Trophoblast cell (in vitro differentiated cells and primary cell): Measurements from ENCODE around the gene DEK.
A peak's percentile ranks its signal among the peaks of the same experiment; 100 is the strongest.

ENCODE experiments used
- DNase-seq, 2 donors: peaks; one replicate each; pipeline ENCODE4 v3.0.0-alpha.2; 2016
- H2AFZ ChIP-seq: 2 replicates; pipeline ENCODE4 v1.6.1; 2013; ENCODE audit warnings: low read length, moderate library complexity, mild to moderate bottlenecking; ENCODE audit not compliant: insufficient read depth, poor library complexity
- H2AK5ac ChIP-seq: 2 replicates; pipeline ENCODE4 v1.6.1; 2013; ENCODE audit warnings: mild to moderate bottlenecking, low read length
- H2BK120ac ChIP-seq: 2 replicates; pipeline ENCODE4 v1.6.1; 2013; ENCODE audit warnings: low read length, mild to moderate bottlenecking, moderate library complexity; ENCODE audit not compliant: insufficient read depth, poor library complexity
- H2BK12ac ChIP-seq: 2 replicates; pipeline ENCODE4 v1.6.1; 2013; ENCODE audit warnings: mild to moderate bottlenecking, low read length, moderate library complexity
- H2BK5ac ChIP-seq: 2 replicates; pipeline ENCODE4 v1.6.1; 2013; ENCODE audit warnings: low read length, low read depth, moderate library complexity, mild to moderate bottlenecking; ENCODE audit not compliant: poor library complexity
- H3K14ac ChIP-seq: 2 replicates; pipeline ENCODE4 v1.6.1; 2013; ENCODE audit warnings: mild to moderate bottlenecking, low read length
- H3K18ac ChIP-seq: 2 replicates; pipeline ENCODE4 v1.6.1; 2013; ENCODE audit warnings: mild to moderate bottlenecking, low read length
- H3K23ac ChIP-seq: 2 replicates; pipeline ENCODE4 v1.6.1; 2013; ENCODE audit warnings: low read length
- H3K27ac ChIP-seq: 2 replicates; pipeline ENCODE4 v1.5.1; 2013; ENCODE audit warnings: low read depth, mild to moderate bottlenecking, inconsistent platforms, low read length, moderate library complexity
- H3K27me3 ChIP-seq: 2 replicates; pipeline ENCODE4 v1.6.1; 2013; ENCODE audit warnings: inconsistent platforms, mild to moderate bottlenecking, low read length, moderate library complexity; ENCODE audit not compliant: insufficient read depth
- H3K36me3 ChIP-seq, 2 experiments: 1 replicate in 1 of 2; 2 replicates in 1 of 2; pipeline ENCODE4 v1.6.1; 2013; ENCODE audit warnings: low read length in 2 of 2, mild to moderate bottlenecking in 2 of 2, moderate library complexity in 1 of 2; ENCODE audit not compliant: insufficient read depth in 2 of 2, control insufficient read depth in 1 of 2
- H3K4ac ChIP-seq: 2 replicates; pipeline ENCODE4 v1.6.1; 2013; ENCODE audit warnings: low read depth, mild to moderate bottlenecking, low read length, moderate library complexity
- H3K4me1 ChIP-seq, 2 experiments: 1 replicate in 1 of 2; 2 replicates in 1 of 2; pipeline ENCODE4 v1.6.1; 2013; ENCODE audit warnings: low read length in 2 of 2, mild to moderate bottlenecking in 2 of 2, moderate library complexity in 1 of 2; ENCODE audit not compliant: insufficient read depth in 2 of 2, control insufficient read depth in 1 of 2
- H3K4me2 ChIP-seq: 2 replicates; pipeline ENCODE4 v1.6.1; 2013; ENCODE audit warnings: inconsistent platforms, mild to moderate bottlenecking, low read length, moderate library complexity
- H3K4me3 ChIP-seq: 2 replicates; pipeline ENCODE4 v1.5.1; 2013; ENCODE audit warnings: mild to moderate bottlenecking, low read depth, low read length, inconsistent platforms
- H3K79me1 ChIP-seq: one replicate; pipeline ENCODE4 v1.6.1; 2013; ENCODE audit warnings: low read length
- H3K79me2 ChIP-seq: 2 replicates; pipeline ENCODE4 v1.6.1; 2013; ENCODE audit warnings: low read length, mild to moderate bottlenecking; ENCODE audit not compliant: control insufficient read depth, insufficient read depth, poor library complexity
- H3K9ac ChIP-seq: 2 replicates; pipeline ENCODE4 v1.6.1; 2013; ENCODE audit warnings: mild to moderate bottlenecking, low read length
- H3K9me3 ChIP-seq: 2 replicates; pipeline ENCODE4 v1.6.1; 2013; ENCODE audit warnings: low read depth, mild to moderate bottlenecking, control low read depth, inconsistent platforms, low read length; ENCODE audit not compliant: insufficient read depth
- H4K12ac ChIP-seq: 2 replicates; pipeline ENCODE4 v1.6.1; 2013; ENCODE audit warnings: low read depth, mild to moderate bottlenecking, low read length, moderate library complexity
- H4K8ac ChIP-seq: 2 replicates; pipeline ENCODE4 v1.6.1; 2013; ENCODE audit warnings: low read depth, mild to moderate bottlenecking, low read length, moderate library complexity
- H4K91ac ChIP-seq: one replicate; pipeline ENCODE4 v1.6.1; 2013; ENCODE audit warnings: low read depth, mild to moderate bottlenecking, low read length, moderate library complexity
- WGBS: extraction: QIAGEN DNeasy Blood & Tissue Kit; methylation state at CpG from one replicate; pipeline ENCODE4 v1.1.7; 2013; ENCODE audit warnings: missing lambda C conversion rate; ENCODE audit not compliant: insufficient read length, insufficient coverage; ENCODE audit errors: extremely low coverage; 5-methylcytosine and 5-hydroxymethylcytosine counted together

The DEK gene

GRCh38 chr6:18269717-18270116 lies 5.4 kb upstream of the DEK start:
- H4K8ac ChIP-seq = no peak overlapping the region
- peaks cover 3% of the 10 kb centered on the region for H3K79me1 ChIP-seq
- no peak for DNase-seq
- H2AK5ac ChIP-seq = no peak overlapping the region
- H4K12ac ChIP-seq = no peak overlapping the region
- H3K18ac ChIP-seq = no peak overlapping the region
- no peak overlapping the region for H2BK5ac ChIP-seq
- no peak overlapping the region for H2BK120ac ChIP-seq
- no peak overlapping the region for H3K4me3 ChIP-seq
- no peak overlapping the region for H3K4ac ChIP-seq
- H3K27me3 ChIP-seq = no peaks in the 10 kb centered on the region
- H3K23ac ChIP-seq = no peak overlapping the region
- peaks cover 0 to 6% of the 10 kb centered on the region in 2 experiments for H3K4me1 ChIP-seq
- no peak overlapping the region for H2BK12ac ChIP-seq
- H3K4me2 ChIP-seq = no peak overlapping the region
- peaks cover 2% of the 10 kb centered on the region for H3K9me3 ChIP-seq
- peaks cover 0 to 2% of the 10 kb centered on the region in 2 experiments for H3K36me3 ChIP-seq
- no peak overlapping the region for H3K14ac ChIP-seq
- H4K91ac ChIP-seq = no peak overlapping the region
- WGBS = no CpG with 5 or more reads among the region's 10 CpGs
- peaks cover under 1% of the 10 kb centered on the region for H3K79me2 ChIP-seq
- no peak overlapping the region for H3K9ac ChIP-seq
- no peak overlapping the region for H3K27ac ChIP-seq
- H2AFZ ChIP-seq = no peak overlapping the region

- H4K8ac ChIP-seq = no peak overlapping the region
- no peak overlapping the region for H3K4ac ChIP-seq
- H3K14ac ChIP-seq = no peak overlapping the region
- H2BK12ac ChIP-seq = no peak overlapping the region
- WGBS = no CpG with 5 or more reads among the region's 3 CpGs
- no peak overlapping the region for H3K18ac ChIP-seq
- H3K27ac ChIP-seq = no peak overlapping the region
- H3K36me3 ChIP-seq = peaks cover 0 to 2% of the 10 kb centered on the region in 2 experiments
- no peak overlapping the region for H3K4me3 ChIP-seq
- H2BK5ac ChIP-seq = no peak overlapping the region
- H3K79me1 ChIP-seq = peaks cover 7% of the 10 kb centered on the region
- peaks cover 0 to 6% of the 10 kb centered on the region in 2 experiments for H3K4me1 ChIP-seq
- H3K9ac ChIP-seq = no peak overlapping the region
- peaks cover 4% of the 10 kb centered on the region for H3K79me2 ChIP-seq
- peak; percentile 72 to 82 for DNase-seq
- H4K12ac ChIP-seq = no peak overlapping the region
- no peak overlapping the region for H3K23ac ChIP-seq
- no peak overlapping the region for H2AK5ac ChIP-seq
- no peak overlapping the region for H4K91ac ChIP-seq
- H2AFZ ChIP-seq = no peak overlapping the region
- no peaks in the 10 kb centered on the region for H3K27me3 ChIP-seq
- peaks cover 2% of the 10 kb centered on the region for H3K9me3 ChIP-seq
- no peak overlapping the region for H2BK120ac ChIP-seq
- H3K4me2 ChIP-seq = no peak overlapping the region
Observed at GRCh38 chr6:18269253-18269652, 4.9 kb upstream of the DEK start.

- H3K9ac ChIP-seq = no peak overlapping the region
- H3K23ac ChIP-seq = no peak overlapping the region
- peaks cover 0 to 6% of the 10 kb centered on the region in 2 experiments for H3K4me1 ChIP-seq
- DNase-seq = no peak
- no peaks in the 10 kb centered on the region for H3K27me3 ChIP-seq
- no peak overlapping the region for H3K4me3 ChIP-seq
- H3K79me2 ChIP-seq = peaks cover 12% of the 10 kb centered on the region
- H3K18ac ChIP-seq = no peak overlapping the region
- no peak overlapping the region for H2AK5ac ChIP-seq
- H2AFZ ChIP-seq = no peak overlapping the region
- no peak overlapping the region for H2BK120ac ChIP-seq
- no peak overlapping the region for H3K4ac ChIP-seq
- H3K9me3 ChIP-seq = peaks cover 2% of the 10 kb centered on the region
- no peak overlapping the region for H4K8ac ChIP-seq
- no peak overlapping the region for H3K4me2 ChIP-seq
- no CpG with 5 or more reads among the region's 4 CpGs for WGBS
- no peak overlapping the region for H4K12ac ChIP-seq
- H3K27ac ChIP-seq = no peak overlapping the region
- peaks cover 13% of the 10 kb centered on the region for H3K79me1 ChIP-seq
- H2BK12ac ChIP-seq = no peak overlapping the region
- no peak overlapping the region for H4K91ac ChIP-seq
- peaks cover 0 to 2% of the 10 kb centered on the region in 2 experiments for H3K36me3 ChIP-seq
- H3K14ac ChIP-seq = no peak overlapping the region
- no peak overlapping the region for H2BK5ac ChIP-seq
Observed at GRCh38 chr6:18268066-18268465, 3.7 kb upstream of the DEK start.

GRCh38 chr6:18266523-18266912 lies 2.2 kb upstream of the DEK start:
- H3K23ac ChIP-seq = no peak overlapping the region
- no peak overlapping the region for H3K4ac ChIP-seq
- no peak for DNase-seq
- H3K79me2 ChIP-seq = peaks cover 21% of the 10 kb centered on the region
- no peak overlapping the region for H4K91ac ChIP-seq
- no peak overlapping the region for H2AFZ ChIP-seq
- H3K27me3 ChIP-seq = no peaks in the 10 kb centered on the region
- H3K36me3 ChIP-seq = peaks cover 0 to 3% of the 10 kb centered on the region in 2 experiments
- H3K27ac ChIP-seq = no peak overlapping the region
- no peak overlapping the region for H3K9ac ChIP-seq
- H3K79me1 ChIP-seq = peaks cover 13% of the 10 kb centered on the region
- H3K9me3 ChIP-seq = peaks cover 2% of the 10 kb centered on the region
- H3K4me3 ChIP-seq = no peak overlapping the region
- H4K12ac ChIP-seq = no peak overlapping the region
- no peak overlapping the region for H3K4me2 ChIP-seq
- H3K18ac ChIP-seq = no peak overlapping the region
- H2BK12ac ChIP-seq = no peak overlapping the region
- H2BK5ac ChIP-seq = no peak overlapping the region
- no peak overlapping the region for H2BK120ac ChIP-seq
- no CpG with 5 or more reads among the region's 11 CpGs for WGBS
- H3K14ac ChIP-seq = no peak overlapping the region
- peaks cover 0 to 6% of the 10 kb centered on the region in 2 experiments for H3K4me1 ChIP-seq
- H4K8ac ChIP-seq = no peak overlapping the region
- no peak overlapping the region for H2AK5ac ChIP-seq
